Measurements from ENCODE around the gene DNAH3. TPM values are rescaled to one million over a fixed set of nuclear protein-coding genes. Genes with fewer than 3 reads are reported as not detected.
"Not testable (repeated sequence)": the region's sequence is repeated elsewhere in the genome, so short reads cannot be mapped to it uniquely, and the experiment has no call there.

The DNAH3 gene
- total RNA-seq, 1 donor from 2014 or later: 0.58 TPM

- no peak for DNase-seq (ENCODE audit: low spot score)
Observed at GRCh38 chr16:21169249-21169981, 18.8 kb upstream of the DNAH3 start.

DNA sequence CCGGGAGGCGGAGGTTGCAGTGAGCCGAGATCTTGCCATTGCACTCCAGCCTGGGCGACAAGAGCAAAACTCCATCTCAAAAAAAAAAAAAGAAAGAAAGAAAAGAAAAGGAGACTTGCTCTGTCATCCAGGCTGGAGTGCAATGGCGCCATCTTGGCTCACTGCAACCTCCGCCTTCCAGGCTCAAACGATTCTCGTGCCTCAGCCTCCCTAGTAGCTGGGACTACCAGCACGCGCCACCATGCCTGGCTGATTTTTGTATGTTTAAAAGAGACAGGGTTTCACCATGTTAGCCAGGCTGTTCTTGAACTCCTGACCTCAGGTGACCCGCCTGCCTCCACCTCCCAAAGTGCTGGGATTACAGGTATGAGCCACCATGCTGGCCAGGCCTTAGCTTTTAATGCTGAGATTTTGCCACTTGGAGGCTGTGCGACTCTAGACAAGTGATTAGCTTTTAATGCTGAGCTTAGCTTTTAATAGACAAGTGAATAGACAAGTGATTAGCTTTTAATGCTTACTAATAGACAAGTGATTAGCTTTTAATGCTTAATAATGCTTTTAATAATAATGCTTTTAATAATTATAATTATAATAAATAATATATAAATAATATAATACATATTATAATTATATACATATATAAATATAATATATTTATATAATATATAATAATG is 17.4 kb upstream of the DNAH3 start:
- no peak for DNase-seq (ENCODE audit: low spot score)

- no peak for DNase-seq (ENCODE audit: low spot score)
Observed at GRCh38 chr16:21167360-21167759, 16.7 kb upstream of the DNAH3 start.

DNA sequence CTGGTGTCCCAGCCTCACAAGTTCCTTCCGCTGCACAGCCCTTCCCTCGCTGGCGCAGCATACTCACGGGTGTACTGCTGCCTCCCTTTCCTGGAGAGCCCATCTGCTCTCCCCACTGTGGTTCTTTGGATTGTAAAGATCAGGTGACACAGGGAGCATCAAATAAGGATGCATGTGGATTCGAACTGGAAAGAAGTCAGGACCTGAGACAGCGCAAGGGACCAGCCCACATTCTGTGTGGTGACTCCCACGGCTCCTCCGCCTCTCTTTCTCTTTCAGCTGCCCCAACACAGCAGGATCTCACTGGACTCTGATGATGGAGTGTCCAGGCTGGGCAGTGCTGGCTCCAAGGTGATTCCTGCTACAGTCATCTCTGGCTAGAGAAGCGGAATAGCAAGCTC is 15.9 kb upstream of the DNAH3 start:
- no peak for DNase-seq (ENCODE audit: low spot score)

GRCh38 chr16:21164521-21165168 is 14.0 kb upstream of the DNAH3 start:
- no peak for DNase-seq (ENCODE audit: low spot score)

GRCh38 chr16:21163576-21163975 is 12.9 kb upstream of the DNAH3 start:
- DNase-seq (ENCODE audit: low spot score): no peak

GRCh38 chr16:21162661-21163151 is 12.1 kb upstream of the DNAH3 start:
- no peak for DNase-seq (ENCODE audit: low spot score)

GRCh38 chr16:21161211-21161610 is 10.6 kb upstream of the DNAH3 start:
- no peak for DNase-seq (ENCODE audit: low spot score)

DNA sequence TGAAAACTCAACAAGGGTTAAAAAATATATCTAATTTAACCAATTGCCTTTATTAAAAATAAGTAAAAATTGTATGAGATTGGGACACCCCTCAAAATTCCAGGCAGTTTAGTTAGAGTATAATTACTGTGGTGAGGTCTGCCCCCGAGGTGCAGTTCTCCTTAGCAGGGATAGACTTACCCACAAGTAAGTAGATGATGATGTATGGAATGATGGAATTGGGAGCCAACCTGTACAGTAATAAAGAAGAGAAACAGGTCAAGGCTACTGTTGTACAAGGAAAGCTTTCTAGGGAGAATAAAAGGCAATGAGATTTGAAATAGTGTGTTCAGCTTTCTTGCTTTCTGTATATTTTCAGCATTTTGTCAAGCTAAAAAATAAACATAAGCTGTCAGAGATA is 9.6 kb upstream of the DNAH3 start:
- no peak for DNase-seq (ENCODE audit: low spot score)

- DNase-seq (ENCODE audit: low spot score): peak; percentile 28
Observed at GRCh38 chr16:21159281-21159951, 8.8 kb upstream of the DNAH3 start.

DNA sequence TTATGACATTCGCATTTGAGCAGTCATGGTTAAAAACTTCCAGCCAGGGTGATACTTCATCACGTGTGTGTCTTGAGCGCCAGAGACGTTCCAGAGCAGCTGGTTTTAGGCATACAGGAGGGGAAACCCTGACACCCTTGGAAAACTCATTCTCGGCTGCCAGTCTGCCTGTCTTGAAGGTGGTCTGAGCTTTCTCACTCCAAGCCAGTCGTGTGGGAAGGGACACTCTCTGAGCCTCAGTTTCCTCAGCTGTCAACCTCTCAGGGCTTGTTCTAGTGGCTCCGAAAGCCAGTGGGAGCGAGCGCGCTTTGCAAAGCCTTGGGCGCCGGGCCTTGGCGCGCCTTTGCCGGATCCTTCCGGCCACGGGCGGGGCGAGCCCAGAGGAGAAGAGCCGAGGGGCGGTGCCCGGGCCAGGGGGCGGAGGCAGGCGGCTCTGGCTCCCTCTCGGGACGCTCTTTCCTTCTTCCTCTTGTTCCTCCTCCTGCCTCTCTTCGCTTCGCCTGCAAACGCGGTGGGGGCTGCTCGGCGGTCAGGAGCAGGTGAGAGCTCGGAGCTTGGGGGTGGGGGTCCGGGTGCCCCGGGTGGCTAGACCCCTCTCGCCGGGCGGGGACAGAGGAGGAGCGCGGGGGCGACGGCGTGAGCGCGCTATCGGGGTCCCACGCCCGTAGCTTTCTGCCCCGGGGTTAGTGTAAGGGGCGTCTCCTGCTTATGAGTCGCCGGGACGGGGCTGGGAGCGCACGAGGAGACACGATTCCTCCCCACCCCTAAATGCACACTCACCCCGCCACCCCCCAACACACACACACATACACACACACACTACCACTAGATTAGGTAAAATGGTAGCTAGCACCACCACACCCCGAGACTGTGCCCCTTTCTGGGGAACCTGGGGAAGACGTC is 7.8 kb upstream of the DNAH3 start, which contains the start of gene LDAF1:
Gene LDAF1 (plus strand): TSS at position 467 of the 903 bp plus-strand sequence. CDS start 2,509 bp downstream, outside the sequence.
- peak; percentile 84 for DNase-seq (ENCODE audit: low spot score)

- no peak for DNase-seq (ENCODE audit: low spot score)
Observed at GRCh38 chr16:21157632-21158031, 7.0 kb upstream of the DNAH3 start.

DNA sequence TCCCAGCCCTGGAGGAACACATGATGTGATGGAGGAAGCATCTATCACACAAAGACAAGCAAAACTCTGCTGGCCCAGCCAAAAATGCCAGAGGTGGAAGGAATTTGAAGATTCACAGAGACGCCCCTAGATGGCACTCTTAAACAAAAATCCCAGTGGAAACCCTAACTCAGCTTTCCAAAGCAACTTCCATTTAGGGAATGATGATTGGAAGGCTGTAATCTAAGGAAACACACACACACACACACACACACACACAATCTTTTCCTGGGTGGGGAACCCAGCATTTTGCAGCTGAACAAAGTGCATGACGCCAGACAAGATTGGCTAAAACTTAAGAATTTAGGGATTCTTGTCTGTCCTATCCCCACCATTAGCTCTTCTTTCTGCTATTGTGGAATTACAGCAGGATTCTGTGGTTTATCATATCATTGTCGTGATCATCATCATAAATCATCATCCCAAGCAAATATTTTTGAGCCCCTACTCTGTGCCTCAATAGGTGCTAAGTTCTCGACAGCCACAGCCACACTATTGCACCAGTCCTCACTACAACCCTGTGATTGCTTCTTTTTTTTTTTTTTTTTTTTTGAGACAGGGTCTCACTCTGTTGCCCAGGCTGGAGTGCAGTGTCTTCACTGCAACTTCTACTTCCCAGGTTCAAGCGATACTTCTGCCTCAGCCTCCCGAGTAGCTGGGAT is 6.3 kb upstream of the DNAH3 start:
- peak; percentile 52 for DNase-seq (ENCODE audit: low spot score)

- DNase-seq (ENCODE audit: low spot score): not testable (repeated sequence)
Observed at GRCh38 chr16:21156011-21156410, 5.4 kb upstream of the DNAH3 start.

GRCh38 chr16:21153124-21153729 is 2.6 kb upstream of the DNAH3 start:
- DNase-seq (ENCODE audit: low spot score): not testable (repeated sequence)

GRCh38 chr16:21152160-21153030 is 1.7 kb upstream of the DNAH3 start:
- not testable (repeated sequence) for DNase-seq (ENCODE audit: low spot score)

DNA sequence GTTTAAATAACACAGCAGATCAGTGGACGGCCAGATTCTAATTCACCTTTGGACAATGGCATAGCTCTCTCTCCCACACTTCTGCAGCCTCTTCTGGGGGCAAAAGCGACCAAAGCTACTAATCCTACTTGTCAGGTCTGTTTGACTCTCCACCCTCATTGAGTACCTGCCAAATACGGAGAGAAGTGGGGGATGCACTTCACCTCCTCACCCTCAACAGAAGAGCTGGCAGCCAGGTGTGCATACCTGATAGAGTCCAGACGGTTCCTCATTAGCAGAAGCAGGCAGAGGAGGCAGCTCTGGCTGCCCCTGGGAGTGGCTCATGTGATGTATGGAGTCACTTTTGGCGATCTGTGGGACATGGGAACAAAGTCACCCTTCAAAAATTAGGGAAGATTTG is 4.9 kb downstream of the DNAH3 start:
- no peak for DNase-seq (ENCODE audit: low spot score)

DNA sequence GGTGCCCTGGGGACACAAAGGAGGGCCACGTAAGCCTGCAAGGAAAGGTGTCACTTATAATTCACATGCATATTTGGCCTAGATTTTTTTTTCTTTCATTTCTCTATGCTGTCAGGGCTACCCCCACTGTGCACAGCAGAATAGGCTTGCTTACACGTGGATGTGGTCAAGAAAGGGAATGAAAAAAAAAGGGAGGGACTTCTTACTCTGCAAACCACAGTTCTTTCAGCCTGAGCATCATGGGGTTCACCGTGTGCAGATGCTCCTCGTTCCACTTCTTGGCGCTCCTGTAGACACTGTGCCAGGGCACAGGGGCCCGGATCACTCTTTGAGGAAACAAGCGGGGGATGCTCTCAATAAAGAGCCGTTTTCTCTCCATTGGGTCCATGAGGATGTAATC is 16.6 kb downstream of the DNAH3 start:
- DNase-seq (ENCODE audit: low spot score): no peak

- no peak for DNase-seq (ENCODE audit: low spot score)
Observed at GRCh38 chr16:21130811-21131210, 19.8 kb downstream of the DNAH3 start.
